ENCODE measurements around the gene GSTM3. TPM values are rescaled to one million over a fixed set of nuclear protein-coding genes. Genes with fewer than 3 reads are reported as not detected.
"Not testable (repeated sequence)": the region's sequence is repeated elsewhere in the genome, so short reads cannot be mapped to it uniquely, and the experiment has no call there.

Gene GSTM3
- total and polyA plus RNA-seq, 10 of the 15 experiments (the other 5 are each of a cell fraction or from before 2014, with no cell fraction given): not detected

GRCh38 chr1:109712321-109712864 is 28.4 kb downstream of the GSTM3 start:
- Histone ChIP-seq H3K27me3 (replicated peaks in 1 of 2; ENCODE audit: control insufficient read depth in 2 of 2, insufficient read depth in 2 of 2, low read length in 1 of 2) (no peaks in the 10 kb centered on the region), H3K9ac (ENCODE audit: control insufficient read depth, insufficient read depth, low read length) (no peak overlapping the region), H3K79me2 (ENCODE audit: control insufficient read depth, insufficient read depth, low read length) (no peaks in the 10 kb centered on the region), H3K9me3 (replicated peaks; ENCODE audit: control insufficient read depth, insufficient read depth, low read length) (peaks cover 1% of the 10 kb centered on the region; the same call in 2 of the 3 replicates), H3K4me2 (ENCODE audit: control insufficient read depth, insufficient read depth) (0 out of 2 replicates have a peak overlapping the region, but pooled peaks have one; percentile 25), H2AFZ (ENCODE audit: control insufficient read depth, low read depth, low read length) (no peak overlapping the region), H3K36me3 (ENCODE audit: control insufficient read depth in 2 of 2, insufficient read depth in 2 of 2, low read length in 1 of 2) (no peaks in the 10 kb centered on the region), H3K27ac (ENCODE audit: control insufficient read depth, insufficient read depth) (no peak overlapping the region), H4K20me1 (ENCODE audit: control insufficient read depth, insufficient read depth) (no peaks in the 10 kb centered on the region), H3K4me3 (no peak overlapping the region), H3K4me1 (ENCODE audit: control insufficient read depth, insufficient read depth, low read length) (no peaks in the 10 kb centered on the region)
- BruUV-seq (replicated peaks): no TSS peak
- FAIRE-seq (no peak), DNase-seq (ENCODE audit: low read depth, low spot score) (no peak), ATAC-seq (no peak)
- ChIA-PET SMC1A (ENCODE audit: uncharacterized antibody, unreplicated experiment) (no interaction called here), POLR2A (no interaction called here), CTCF (no interaction called here), RAD21 (ENCODE audit: unreplicated experiment) (no interaction called here)
- TF ChIP-seq TBL1XR1 (IDR thresholded peaks at IDR 0.05; ENCODE audit: low read depth, low read length) (no peak), NR2C2 (IDR thresholded peaks at IDR 0.05; ENCODE audit: borderline replicate concordance, control insufficient read depth, insufficient read length, low read depth) (no peak), NKRF (conservative IDR thresholded peaks at IDR 0.05) (no peak), ZSCAN29 (IDR thresholded peaks at IDR 0.05) (no peak), CREM (IDR thresholded peaks at IDR 0.05; ENCODE audit: low read depth) (no peak), EZH2 (IDR thresholded peaks at IDR 0.05; ENCODE audit: borderline replicate concordance, control insufficient read depth, low read depth, low read length) (no peak), EED (IDR thresholded peaks at IDR 0.05; ENCODE audit: low read depth) (no peak)
- TF ChIP-seq, protein P1, sequence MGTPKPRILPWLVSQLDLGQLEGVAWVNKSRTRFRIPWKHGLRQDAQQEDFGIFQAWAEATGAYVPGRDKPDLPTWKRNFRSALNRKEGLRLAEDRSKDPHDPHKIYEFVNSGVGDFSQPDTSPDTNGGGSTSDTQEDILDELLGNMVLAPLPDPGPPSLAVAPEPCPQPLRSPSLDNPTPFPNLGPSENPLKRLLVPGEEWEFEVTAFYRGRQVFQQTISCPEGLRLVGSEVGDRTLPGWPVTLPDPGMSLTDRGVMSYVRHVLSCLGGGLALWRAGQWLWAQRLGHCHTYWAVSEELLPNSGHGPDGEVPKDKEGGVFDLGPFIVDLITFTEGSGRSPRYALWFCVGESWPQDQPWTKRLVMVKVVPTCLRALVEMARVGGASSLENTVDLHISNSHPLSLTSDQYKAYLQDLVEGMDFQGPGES (IDR thresholded peaks at IDR 0.05): no peak
- TF ChIP-seq, protein P2, sequence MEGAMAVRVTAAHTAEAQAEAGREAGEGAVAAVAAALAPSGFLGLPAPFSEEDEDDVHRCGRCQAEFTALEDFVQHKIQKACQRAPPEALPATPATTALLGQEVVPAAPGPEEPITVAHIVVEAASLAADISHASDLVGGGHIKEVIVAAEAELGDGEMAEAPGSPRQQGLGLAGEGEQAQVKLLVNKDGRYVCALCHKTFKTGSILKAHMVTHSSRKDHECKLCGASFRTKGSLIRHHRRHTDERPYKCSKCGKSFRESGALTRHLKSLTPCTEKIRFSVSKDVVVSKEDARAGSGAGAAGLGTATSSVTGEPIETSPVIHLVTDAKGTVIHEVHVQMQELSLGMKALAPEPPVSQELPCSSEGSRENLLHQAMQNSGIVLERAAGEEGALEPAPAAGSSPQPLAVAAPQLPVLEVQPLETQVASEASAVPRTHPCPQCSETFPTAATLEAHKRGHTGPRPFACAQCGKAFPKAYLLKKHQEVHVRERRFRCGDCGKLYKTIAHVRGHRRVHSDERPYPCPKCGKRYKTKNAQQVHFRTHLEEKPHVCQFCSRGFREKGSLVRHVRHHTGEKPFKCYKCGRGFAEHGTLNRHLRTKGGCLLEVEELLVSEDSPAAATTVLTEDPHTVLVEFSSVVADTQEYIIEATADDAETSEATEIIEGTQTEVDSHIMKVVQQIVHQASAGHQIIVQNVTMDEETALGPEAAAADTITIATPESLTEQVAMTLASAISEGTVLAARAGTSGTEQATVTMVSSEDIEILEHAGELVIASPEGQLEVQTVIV (IDR thresholded peaks at IDR 0.05; ENCODE audit: borderline replicate concordance, partially characterized antibody): no peak
- TF ChIP-seq, protein P3, sequence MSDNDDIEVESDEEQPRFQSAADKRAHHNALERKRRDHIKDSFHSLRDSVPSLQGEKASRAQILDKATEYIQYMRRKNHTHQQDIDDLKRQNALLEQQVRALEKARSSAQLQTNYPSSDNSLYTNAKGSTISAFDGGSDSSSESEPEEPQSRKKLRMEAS (IDR thresholded peaks at IDR 0.05; ENCODE audit: low read depth, low read length): no peak
- WGBS (ENCODE audit: insufficient coverage, insufficient replicate concordance, low lambda C conversion rate, missing lambda C conversion rate): 82% methylated on average over 14 of the region's 22 CpGs
- intact Hi-C loops (cut with micrococcal nuclease; ENCODE audit: unreplicated experiment): no loop called here
- in situ Hi-C loops (cut with MboI): no loop called here

GRCh38 chr1:109711593-109712320 is 29.1 kb downstream of the GSTM3 start, which contains the start of gene GSTM5:
Gene GSTM5 (plus strand): TSS chr1:109712251. CDS start chr1:109712313, 62 bp downstream.
- H3K27ac ChIP-seq (ENCODE audit: control insufficient read depth, insufficient read depth); H3K9ac ChIP-seq (ENCODE audit: control insufficient read depth, insufficient read depth, low read length); H3K4me3 ChIP-seq; H3K4me1 ChIP-seq (ENCODE audit: control insufficient read depth, insufficient read depth, low read length); RAD21 ChIA-PET (ENCODE audit: unreplicated experiment); DNase-seq (ENCODE audit: low read depth, low spot score); FAIRE-seq; POLR2A ChIA-PET; H3K27me3 ChIP-seq (replicated peaks in 1 of 2; ENCODE audit: control insufficient read depth in 2 of 2, insufficient read depth in 2 of 2, low read length in 1 of 2); ATAC-seq; BruUV-seq (replicated peaks); SMC1A ChIA-PET (ENCODE audit: uncharacterized antibody, unreplicated experiment); in situ Hi-C loops (cut with MboI); H3K36me3 ChIP-seq (ENCODE audit: control insufficient read depth in 2 of 2, insufficient read depth in 2 of 2, low read length in 1 of 2); H4K20me1 ChIP-seq (ENCODE audit: control insufficient read depth, insufficient read depth); CTCF ChIA-PET; H3K9me3 ChIP-seq (replicated peaks; ENCODE audit: control insufficient read depth, insufficient read depth, low read length); intact Hi-C loops (cut with micrococcal nuclease; ENCODE audit: unreplicated experiment); H3K79me2 ChIP-seq (ENCODE audit: control insufficient read depth, insufficient read depth, low read length): not testable (repeated sequence)
- WGBS (ENCODE audit: insufficient coverage, insufficient replicate concordance, low lambda C conversion rate, missing lambda C conversion rate): 60% methylated on average over 22 of the region's 33 CpGs
- 0 out of 2 replicates have a peak within 1 kb of the TSS, but pooled peaks have one; percentile 25 for H3K4me2 ChIP-seq (ENCODE audit: control insufficient read depth, insufficient read depth)
- peak within 1 kb of the TSS; percentile 72 for H2AFZ ChIP-seq (ENCODE audit: control insufficient read depth, low read depth, low read length)

All from GM12878 (cell line).